Hematopoietic multipotent progenitor cell treated with erythropoietin and hydrocortisone succinate and interleukin-3 and kit ligand, for 17 days (in vitro differentiated cells): Measurements from ENCODE around the gene NHEJ1.
A peak's percentile ranks its signal among the peaks of the same experiment; 100 is the strongest.

Experiments used
- DNase-seq: peaks from one replicate; pipeline ENCODE4 v3.0.0-alpha.2; 2015; ENCODE audit warnings: low spot score

The NHEJ1 gene

GRCh38 chr2:219167997-219168396 is 7.4 kb upstream of the NHEJ1 start:
- peak; percentile 3 for DNase-seq

- DNase-seq, result no peak
Measured at GRCh38 chr2:219165058-219165911, 4.7 kb upstream of the NHEJ1 start.

DNA sequence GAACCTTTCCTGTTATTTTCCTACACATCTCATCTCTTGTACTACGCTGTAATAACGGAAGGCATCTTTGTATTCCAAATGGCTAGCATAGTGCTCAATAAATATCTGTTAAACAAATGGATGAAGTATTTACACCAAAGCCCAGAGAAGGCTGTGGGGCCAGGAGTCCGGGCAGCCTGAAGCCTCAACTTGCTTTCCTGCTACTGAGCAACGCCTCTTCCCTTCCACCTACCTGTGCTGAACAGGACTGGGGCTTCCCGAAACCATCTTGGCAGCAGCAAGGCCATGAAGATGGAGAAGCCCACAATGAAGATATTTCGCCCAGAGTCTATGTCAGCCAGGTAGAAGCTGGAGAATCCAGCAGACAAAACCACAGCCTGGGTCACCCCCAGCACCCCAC is 2.5 kb upstream of the NHEJ1 start:
- DNase-seq, result no peak

- DNase-seq, result no peak
Measured at GRCh38 chr2:219161097-219161496, 482 bp upstream of the NHEJ1 start.

GRCh38 chr2:219159771-219160185 is 837 bp downstream of the NHEJ1 start:
- DNase-seq, result no peak

GRCh38 chr2:219158586-219158985 is 2.0 kb downstream of the NHEJ1 start:
- no peak for DNase-seq

DNA sequence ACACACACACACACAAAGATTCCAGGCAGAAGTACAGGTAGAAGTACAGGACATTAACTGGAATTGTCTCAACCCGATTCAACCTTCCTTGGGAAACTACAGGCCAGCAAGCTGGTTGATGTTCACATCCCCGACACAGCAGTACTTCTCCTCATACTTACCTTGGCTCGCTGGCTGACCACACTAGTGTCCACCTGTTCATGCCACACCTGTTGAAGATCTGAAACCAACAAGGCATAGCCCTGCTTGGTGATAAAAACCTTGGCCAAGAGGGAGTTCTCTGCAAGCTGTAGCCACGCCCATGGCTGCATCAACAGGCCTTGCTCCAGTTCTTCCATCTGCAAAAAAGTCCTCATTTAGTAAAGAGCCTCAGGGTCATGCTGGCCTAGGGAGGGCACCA is 2.6 kb downstream of the NHEJ1 start:
- no peak for DNase-seq

DNA sequence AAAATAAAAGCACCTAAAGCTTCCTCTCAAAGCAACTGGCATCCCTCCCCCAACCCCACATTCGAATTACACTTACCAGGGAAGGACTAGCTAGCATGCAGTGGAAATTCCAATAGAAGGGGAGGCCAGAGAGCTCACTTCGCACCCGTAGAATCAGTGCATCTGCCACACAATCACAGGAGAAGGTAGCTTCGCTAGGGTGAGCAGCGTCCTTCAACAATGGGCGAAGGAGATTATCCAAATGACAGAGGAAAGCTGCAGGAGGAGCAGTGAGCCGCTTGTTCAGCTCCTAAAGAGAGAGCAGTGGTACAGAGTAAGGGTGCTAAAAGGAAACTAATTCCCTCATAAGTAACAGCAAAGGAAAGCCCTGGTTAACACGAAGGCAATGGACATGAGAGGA is 3.2 kb downstream of the NHEJ1 start:
- no peak for DNase-seq

- peak; percentile 88 for DNase-seq
Measured at GRCh38 chr2:219155054-219155644, 5.5 kb downstream of the NHEJ1 start.

DNA sequence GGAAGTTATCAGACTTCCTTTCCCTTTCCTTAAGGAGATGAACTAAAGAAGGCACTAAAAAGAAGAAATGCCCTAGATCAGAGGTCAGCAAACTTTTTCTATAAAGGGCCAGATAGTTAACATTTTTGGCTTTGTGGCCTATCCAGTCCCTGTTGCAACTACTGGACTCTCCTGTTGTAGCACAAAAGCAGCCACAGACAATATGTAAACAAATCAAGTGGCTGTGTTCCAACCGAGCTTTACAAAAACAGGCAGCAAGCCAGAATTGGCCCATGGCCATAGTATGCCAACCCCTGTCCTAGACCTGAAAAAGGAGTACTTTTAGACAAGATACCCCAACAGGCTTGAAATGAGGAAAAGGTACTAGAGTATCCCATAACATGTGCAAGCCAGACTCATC is 10.9 kb downstream of the NHEJ1 start:
- DNase-seq, result no peak

DNA sequence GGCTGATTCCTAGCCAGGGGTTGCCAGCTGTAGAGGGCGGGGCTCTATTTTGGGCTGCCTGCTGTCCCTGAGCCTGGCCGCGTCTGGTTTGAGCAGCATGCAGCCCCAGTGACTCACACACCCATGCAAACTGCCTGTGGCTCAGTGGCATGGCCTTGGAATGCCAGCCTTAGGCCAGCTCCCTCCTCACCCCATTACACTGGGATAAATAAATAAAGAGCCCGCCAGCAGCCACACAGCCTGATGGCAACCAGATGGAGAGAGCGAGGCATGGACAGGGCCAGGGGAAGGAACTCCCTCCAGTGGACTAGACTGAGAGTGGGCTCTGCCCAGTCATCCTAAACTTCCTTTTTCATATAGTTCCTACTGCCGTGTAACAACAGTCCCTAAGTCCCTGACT is 18.3 kb downstream of the NHEJ1 start:
- DNase-seq, result no peak

DNA sequence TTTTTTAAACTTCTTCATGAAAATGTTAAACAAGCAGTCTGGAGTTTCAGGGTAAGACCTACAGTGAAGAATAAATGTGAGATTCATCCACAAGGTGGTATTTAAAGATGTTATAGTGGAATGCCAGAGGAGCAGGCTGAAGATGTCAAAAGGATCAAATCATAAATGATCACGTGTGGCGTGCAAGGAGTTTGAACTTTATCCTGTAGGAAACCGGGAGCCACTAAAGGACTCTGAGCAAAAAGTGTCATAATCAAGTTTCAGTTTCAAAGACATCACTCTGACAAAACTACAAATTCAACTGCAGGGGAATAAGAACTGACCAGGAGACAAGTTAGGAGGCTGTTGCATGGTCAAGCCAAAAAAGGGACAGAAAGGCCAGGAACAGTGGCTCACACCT is 19.9 kb downstream of the NHEJ1 start:
- DNase-seq, result no peak

- no peak for DNase-seq
Measured at GRCh38 chr2:219133976-219134375, 26.6 kb downstream of the NHEJ1 start.

- no peak for DNase-seq
Measured at GRCh38 chr2:219131744-219132143, 28.9 kb downstream of the NHEJ1 start.

DNA sequence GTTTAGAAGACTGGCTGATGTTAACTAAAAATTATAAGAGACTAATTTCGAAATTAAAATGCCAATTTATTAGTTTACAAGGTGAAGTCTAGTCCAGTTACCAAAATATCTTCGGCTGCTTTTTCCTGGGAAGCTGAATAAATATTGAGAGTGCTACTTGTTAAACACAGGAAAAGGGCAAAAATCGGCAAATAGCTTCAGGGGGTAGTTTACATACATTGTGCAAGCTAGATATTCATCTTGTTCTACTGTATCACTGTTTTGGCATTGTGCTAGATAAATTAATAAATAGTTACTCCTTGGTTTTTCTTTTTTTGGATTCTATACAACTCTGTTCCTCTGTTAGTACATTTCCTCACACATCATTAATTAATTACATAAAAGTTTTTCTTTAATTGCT is 29.3 kb downstream of the NHEJ1 start:
- DNase-seq, result no peak

DNA sequence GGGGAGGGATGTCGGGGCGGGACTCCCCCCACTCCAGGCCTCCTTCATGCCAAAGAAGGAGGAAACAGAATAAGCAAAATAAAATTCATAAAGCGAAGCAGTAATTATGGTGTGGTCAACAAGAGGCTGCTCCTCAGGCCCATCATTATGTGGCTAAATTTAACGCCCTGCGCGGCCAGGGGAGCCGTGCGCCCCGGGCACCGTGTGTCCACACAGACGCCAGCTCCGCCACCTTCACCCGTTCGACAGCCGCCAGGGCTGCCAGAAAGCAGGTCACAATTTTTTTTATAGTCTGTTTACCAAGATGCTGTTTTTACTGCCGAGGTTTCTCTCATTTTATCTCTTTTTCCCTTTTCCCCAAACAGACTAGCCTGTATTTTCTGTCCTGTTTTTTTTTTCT is 31.0 kb downstream of the NHEJ1 start:
- DNase-seq, result no peak

- DNase-seq, result no peak
Measured at GRCh38 chr2:219128396-219128795, 32.2 kb downstream of the NHEJ1 start.

GRCh38 chr2:219127037-219127635 is 33.5 kb downstream of the NHEJ1 start:
- DNase-seq, result no peak

DNA sequence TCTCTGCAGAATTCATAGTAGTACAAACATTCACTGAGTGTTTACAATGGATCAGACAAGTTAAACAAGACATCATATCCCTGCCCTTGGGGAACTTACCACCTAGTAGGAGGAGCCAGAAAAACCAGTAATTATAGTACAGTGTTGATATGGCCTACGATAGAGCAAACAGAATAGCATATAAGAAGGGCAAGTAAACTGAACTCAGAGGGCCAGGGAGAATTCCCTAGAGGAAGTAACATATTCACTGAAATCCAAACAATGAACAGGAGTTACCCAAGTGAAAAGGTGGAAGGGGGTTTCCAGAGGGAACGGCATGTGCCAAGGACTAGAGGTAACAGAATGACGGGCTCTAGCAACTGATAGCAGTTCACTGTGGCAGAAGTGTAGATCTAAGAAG is 34.1 kb downstream of the NHEJ1 start:
- no peak for DNase-seq

DNA sequence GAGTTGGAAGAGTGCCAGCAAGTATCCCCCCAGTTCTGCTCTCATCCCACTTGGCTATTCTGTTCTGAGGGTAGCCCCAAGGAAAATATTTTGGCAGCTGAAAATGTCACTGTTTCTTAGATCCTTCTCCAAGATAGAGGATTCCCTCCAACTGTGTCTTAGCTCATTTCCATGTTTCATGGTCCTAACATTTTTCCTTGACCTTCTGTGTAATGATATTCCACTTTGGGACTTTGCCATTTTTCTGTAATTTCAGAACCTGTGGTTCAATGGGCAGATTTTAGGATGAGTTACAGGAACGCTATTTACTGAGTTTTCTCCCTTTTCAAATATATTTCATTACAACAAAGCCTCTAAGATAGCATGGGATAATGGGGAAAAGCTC is 34.7 kb downstream of the NHEJ1 start:
- no peak for DNase-seq

- no peak for DNase-seq
Measured at GRCh38 chr2:219125225-219125885, 35.3 kb downstream of the NHEJ1 start.

DNA sequence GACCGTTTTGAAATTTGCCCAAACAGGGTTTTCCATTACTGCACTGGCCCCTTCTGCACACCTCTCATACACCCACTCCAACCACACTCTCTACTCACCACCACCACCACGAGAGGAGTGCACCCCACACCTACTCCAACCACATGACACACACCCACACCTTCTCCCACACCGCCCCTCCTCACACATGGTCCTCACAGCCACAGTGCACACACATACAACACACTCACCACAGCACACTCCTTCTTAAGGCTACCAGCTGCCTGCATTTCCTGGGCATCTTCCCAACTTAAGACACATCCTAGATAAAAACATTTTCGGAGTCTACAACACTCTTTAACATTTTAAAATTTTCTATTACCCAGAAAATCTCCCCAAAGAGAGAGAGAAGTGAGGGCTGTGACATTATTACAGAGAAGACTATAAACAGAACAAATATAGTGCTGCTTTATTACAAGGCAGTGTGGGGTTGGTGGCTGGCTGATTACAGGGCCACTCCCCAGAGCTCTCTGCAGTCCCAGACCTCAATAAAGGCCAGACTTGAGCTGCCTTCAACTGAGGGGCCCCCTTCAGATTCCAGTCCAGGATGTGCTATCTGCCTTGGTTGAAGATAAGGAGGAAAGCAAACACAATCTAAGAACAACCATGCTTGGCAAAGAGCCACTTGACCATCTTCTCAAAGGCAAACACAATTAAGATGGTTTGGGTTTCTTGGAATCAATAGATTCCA is 36.1 kb downstream of the NHEJ1 start:
- DNase-seq, result no peak
